Activated naive CD8-positive, alpha-beta T cell treated with anti-CD3 and anti-CD28 coated beads, Interleukin-2, amount 50 U/mL, for 16 hours (primary cell): ENCODE results near the gene CARMIL3.
"Not testable (repeated sequence)": the region's sequence is repeated elsewhere in the genome, so short reads cannot be mapped to it uniquely, and the experiment has no call there.

Source experiments
- DNase-seq: peaks from one replicate; pipeline ENCODE4 v3.0.0-alpha.2; 2020; ENCODE audit warnings: low read depth, low spot score

Gene CARMIL3

GRCh38 chr14:24095271-24096068 lies 43.7 kb downstream of the CARMIL3 start:
- DNase-seq: peak; percentile 31

- DNase-seq: no peak
These were observed 44.9 kb downstream of the CARMIL3 start for GRCh38 chr14:24096545-24097181.

- DNase-seq: no peak
These were observed 46.6 kb downstream of the CARMIL3 start for GRCh38 chr14:24098229-24098926.

GRCh38 chr14:24098927-24099813 lies 47.4 kb downstream of the CARMIL3 start:
- DNase-seq: no peak

- no peak for DNase-seq
These were observed 48.6 kb downstream of the CARMIL3 start for GRCh38 chr14:24100197-24100981.

GRCh38 chr14:24100982-24101494 lies 49.2 kb downstream of the CARMIL3 start:
- DNase-seq: no peak

- DNase-seq: no peak
These were observed 50.7 kb downstream of the CARMIL3 start for GRCh38 chr14:24102357-24103048.

GRCh38 chr14:24103451-24103850 lies 51.6 kb downstream of the CARMIL3 start:
- DNase-seq: no peak

GRCh38 chr14:24105609-24106239 lies 53.9 kb downstream of the CARMIL3 start:
- not testable (repeated sequence) for DNase-seq

GRCh38 chr14:24106672-24107271 lies 55.0 kb downstream of the CARMIL3 start:
- DNase-seq: no peak

GRCh38 chr14:24108336-24108874 lies 56.6 kb downstream of the CARMIL3 start:
- DNase-seq: no peak

- no peak for DNase-seq
These were observed 58.3 kb downstream of the CARMIL3 start for GRCh38 chr14:24110060-24110459.

GRCh38 chr14:24110523-24110922 lies 58.7 kb downstream of the CARMIL3 start:
- no peak for DNase-seq

- no peak for DNase-seq
These were observed 61.6 kb downstream of the CARMIL3 start for GRCh38 chr14:24113379-24113800.

GRCh38 chr14:24113801-24114531 lies 62.2 kb downstream of the CARMIL3 start:
- DNase-seq: peak; percentile 41

GRCh38 chr14:24114532-24115421 lies 63.0 kb downstream of the CARMIL3 start, which contains the start of the genes DCAF11 and NRL:
DCAF11 (plus strand) TSS chr14:24114777; CDS start chr14:24115595, 818 bp downstream.
NRL (minus strand) TSS chr14:24114949; CDS start chr14:24082848, 32,101 bp downstream.
- peak; percentile 98 for DNase-seq
